ENCODE measurements around the gene RAB30. TPM values are rescaled to one million over a fixed set of nuclear protein-coding genes. Genes with fewer than 3 reads are reported as not detected.
A peak's percentile ranks its signal among the peaks of the same experiment; 100 is the strongest.

RAB30 gene
- total and polyA plus RNA-seq, 9 of the 15 experiments (the other 6 are each of a cell fraction or from before 2014, with no cell fraction given) = 0.29 to 1.3 (median 1.0) TPM

DNA sequence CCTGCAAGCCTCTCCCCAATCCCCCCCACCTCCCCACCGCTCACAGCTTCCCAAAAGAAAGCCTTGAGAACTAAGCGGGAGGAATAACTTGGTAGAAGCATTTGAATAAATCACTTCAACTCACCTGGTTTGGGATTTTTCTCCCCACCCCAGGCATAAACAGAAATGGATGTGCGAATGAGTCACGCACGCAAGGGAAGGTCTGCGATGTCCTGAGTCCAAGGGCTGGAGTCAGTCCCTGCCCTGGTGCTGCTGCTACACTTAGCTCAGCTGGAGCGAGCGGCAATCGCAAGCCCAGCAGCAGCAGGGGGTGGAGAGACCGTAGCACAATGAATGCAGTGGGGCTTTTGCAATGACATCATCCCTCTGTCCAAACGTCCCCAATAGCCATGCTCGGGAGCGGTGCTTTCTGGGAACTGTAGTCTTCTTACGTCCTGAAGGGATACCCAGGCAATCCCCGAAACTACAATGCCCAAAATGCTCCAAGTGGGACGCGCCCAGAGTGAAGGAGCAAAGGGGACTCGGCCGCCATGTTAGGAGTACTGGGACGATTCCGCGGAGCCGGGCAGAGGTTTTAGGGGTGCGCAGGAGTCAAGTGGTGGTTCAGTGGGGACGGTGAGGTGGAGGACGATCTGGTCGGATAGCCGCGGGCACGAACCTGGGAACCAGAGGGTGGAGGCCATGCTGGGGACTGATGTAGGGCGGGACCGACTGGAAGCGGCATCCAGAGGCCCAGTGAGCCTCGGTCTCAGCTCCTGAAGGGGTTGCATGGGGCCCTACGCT is at the start of gene RAB30 (continued):
- TF ChIP-seq, protein P1, sequence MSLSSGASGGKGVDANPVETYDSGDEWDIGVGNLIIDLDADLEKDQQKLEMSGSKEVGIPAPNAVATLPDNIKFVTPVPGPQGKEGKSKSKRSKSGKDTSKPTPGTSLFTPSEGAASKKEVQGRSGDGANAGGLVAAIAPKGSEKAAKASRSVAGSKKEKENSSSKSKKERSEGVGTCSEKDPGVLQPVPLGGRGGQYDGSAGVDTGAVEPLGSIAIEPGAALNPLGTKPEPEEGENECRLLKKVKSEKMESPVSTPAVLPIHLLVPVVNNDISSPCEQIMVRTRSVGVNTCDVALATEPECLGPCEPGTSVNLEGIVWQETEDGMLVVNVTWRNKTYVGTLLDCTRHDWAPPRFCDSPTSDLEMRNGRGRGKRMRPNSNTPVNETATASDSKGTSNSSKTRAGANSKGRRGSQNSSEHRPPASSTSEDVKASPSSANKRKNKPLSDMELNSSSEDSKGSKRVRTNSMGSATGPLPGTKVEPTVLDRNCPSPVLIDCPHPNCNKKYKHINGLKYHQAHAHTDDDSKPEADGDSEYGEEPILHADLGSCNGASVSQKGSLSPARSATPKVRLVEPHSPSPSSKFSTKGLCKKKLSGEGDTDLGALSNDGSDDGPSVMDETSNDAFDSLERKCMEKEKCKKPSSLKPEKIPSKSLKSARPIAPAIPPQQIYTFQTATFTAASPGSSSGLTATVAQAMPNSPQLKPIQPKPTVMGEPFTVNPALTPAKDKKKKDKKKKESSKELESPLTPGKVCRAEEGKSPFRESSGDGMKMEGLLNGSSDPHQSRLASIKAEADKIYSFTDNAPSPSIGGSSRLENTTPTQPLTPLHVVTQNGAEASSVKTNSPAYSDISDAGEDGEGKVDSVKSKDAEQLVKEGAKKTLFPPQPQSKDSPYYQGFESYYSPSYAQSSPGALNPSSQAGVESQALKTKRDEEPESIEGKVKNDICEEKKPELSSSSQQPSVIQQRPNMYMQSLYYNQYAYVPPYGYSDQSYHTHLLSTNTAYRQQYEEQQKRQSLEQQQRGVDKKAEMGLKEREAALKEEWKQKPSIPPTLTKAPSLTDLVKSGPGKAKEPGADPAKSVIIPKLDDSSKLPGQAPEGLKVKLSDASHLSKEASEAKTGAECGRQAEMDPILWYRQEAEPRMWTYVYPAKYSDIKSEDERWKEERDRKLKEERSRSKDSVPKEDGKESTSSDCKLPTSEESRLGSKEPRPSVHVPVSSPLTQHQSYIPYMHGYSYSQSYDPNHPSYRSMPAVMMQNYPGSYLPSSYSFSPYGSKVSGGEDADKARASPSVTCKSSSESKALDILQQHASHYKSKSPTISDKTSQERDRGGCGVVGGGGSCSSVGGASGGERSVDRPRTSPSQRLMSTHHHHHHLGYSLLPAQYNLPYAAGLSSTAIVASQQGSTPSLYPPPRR (CRISPR knock-in tag; IDR thresholded peaks at IDR 0.05; ENCODE audit: borderline replicate concordance) = no peak
- TF ChIP-seq, protein P2, sequence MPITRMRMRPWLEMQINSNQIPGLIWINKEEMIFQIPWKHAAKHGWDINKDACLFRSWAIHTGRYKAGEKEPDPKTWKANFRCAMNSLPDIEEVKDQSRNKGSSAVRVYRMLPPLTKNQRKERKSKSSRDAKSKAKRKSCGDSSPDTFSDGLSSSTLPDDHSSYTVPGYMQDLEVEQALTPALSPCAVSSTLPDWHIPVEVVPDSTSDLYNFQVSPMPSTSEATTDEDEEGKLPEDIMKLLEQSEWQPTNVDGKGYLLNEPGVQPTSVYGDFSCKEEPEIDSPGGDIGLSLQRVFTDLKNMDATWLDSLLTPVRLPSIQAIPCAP (CRISPR knock-in tag; IDR thresholded peaks at IDR 0.05; ENCODE audit: borderline replicate concordance) = no peak
- TF ChIP-seq SOX6 (IDR thresholded peaks at IDR 0.05) = peak; percentile 66
- peak; percentile 95 for TF ChIP-seq PHF20 (IDR thresholded peaks at IDR 0.05; ENCODE audit: partially characterized antibody)
- TF ChIP-seq GATAD2A (IDR thresholded peaks at IDR 0.05) = no peak
- TF ChIP-seq TCF7 (IDR thresholded peaks at IDR 0.05; ENCODE audit: borderline replicate concordance) = peak; percentile 65; the same call in 1 of the 2 replicates
- TF ChIP-seq ZNF354B (CRISPR knock-in tag; IDR thresholded peaks at IDR 0.05) = no peak
- TF ChIP-seq, protein P3, sequence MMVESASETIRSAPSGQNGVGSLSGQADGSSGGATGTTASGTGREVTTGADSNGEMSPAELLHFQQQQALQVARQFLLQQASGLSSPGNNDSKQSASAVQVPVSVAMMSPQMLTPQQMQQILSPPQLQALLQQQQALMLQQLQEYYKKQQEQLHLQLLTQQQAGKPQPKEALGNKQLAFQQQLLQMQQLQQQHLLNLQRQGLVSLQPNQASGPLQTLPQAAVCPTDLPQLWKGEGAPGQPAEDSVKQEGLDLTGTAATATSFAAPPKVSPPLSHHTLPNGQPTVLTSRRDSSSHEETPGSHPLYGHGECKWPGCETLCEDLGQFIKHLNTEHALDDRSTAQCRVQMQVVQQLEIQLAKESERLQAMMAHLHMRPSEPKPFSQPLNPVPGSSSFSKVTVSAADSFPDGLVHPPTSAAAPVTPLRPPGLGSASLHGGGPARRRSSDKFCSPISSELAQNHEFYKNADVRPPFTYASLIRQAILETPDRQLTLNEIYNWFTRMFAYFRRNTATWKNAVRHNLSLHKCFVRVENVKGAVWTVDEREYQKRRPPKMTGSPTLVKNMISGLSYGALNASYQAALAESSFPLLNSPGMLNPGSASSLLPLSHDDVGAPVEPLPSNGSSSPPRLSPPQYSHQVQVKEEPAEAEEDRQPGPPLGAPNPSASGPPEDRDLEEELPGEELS (CRISPR knock-in tag; IDR thresholded peaks at IDR 0.05; ENCODE audit: borderline replicate concordance) = 0 out of 2 replicates have a peak, but pooled peaks have one; percentile 35
- TF ChIP-seq NFYB (IDR thresholded peaks at IDR 0.05; ENCODE audit: extremely low read depth, insufficient read length) = no peak
- TF ChIP-seq RAD21 (CRISPR knock-in tag; conservative IDR thresholded peaks at IDR 0.05 in 1 of 2, IDR thresholded peaks at IDR 0.05 in 1 of 2) = peak; percentile 11 to 38; a peak in 3 of 4 replicates
- TF ChIP-seq, protein P4, sequence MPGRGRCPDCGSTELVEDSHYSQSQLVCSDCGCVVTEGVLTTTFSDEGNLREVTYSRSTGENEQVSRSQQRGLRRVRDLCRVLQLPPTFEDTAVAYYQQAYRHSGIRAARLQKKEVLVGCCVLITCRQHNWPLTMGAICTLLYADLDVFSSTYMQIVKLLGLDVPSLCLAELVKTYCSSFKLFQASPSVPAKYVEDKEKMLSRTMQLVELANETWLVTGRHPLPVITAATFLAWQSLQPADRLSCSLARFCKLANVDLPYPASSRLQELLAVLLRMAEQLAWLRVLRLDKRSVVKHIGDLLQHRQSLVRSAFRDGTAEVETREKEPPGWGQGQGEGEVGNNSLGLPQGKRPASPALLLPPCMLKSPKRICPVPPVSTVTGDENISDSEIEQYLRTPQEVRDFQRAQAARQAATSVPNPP (IDR thresholded peaks at IDR 0.05; ENCODE audit: borderline replicate concordance, insufficient read depth, insufficient read length) = no peak
- peak; percentile 56 for TF ChIP-seq ZBTB7A (IDR thresholded peaks at IDR 0.05; ENCODE audit: borderline replicate concordance, control insufficient read depth, low read depth, low read length)
- TF ChIP-seq ZC3H4 (CRISPR knock-in tag; IDR thresholded peaks at IDR 0.05; ENCODE audit: borderline replicate concordance) = no peak
- TF ChIP-seq RCOR1 (IDR thresholded peaks at IDR 0.05; ENCODE audit: borderline replicate concordance in 1 of 2, low read depth in 2 of 2, low read length in 2 of 2) = peak in 1 of 2 experiments; percentile 78; a peak in 3 of 4 replicates
- no peak for TF ChIP-seq NUFIP1 (IDR thresholded peaks at IDR 0.05; ENCODE audit: partially characterized antibody)
- TF ChIP-seq, protein P5, sequence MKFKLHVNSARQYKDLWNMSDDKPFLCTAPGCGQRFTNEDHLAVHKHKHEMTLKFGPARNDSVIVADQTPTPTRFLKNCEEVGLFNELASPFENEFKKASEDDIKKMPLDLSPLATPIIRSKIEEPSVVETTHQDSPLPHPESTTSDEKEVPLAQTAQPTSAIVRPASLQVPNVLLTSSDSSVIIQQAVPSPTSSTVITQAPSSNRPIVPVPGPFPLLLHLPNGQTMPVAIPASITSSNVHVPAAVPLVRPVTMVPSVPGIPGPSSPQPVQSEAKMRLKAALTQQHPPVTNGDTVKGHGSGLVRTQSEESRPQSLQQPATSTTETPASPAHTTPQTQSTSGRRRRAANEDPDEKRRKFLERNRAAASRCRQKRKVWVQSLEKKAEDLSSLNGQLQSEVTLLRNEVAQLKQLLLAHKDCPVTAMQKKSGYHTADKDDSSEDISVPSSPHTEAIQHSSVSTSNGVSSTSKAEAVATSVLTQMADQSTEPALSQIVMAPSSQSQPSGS (CRISPR knock-in tag; IDR thresholded peaks at IDR 0.05) = peak; percentile 98
